ENCODE results near the gene KLRC1.
"Not testable (repeated sequence)": the region's sequence is repeated elsewhere in the genome, so short reads cannot be mapped to it uniquely, and the experiment has no call there.

DNA sequence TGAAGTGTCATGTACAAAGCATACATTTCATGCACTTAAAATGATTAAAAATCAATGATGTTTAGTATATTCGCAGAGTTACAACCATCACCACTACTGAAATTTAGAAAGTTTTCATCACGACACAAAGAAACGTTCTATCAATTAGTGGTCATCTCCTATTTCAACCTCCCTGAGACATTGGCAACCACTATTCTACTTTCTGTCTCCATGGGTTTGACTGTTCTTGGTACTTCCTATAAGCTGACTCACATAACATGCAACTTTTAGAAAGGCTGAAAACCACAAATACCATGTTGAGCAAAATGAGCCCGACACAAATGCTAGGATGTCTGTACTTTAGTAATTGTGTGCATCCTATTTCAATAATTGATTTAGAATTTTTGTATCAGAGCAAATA, 22.6 kb downstream of the KLRC1 start:
- TF ChIP-seq, protein P1, sequence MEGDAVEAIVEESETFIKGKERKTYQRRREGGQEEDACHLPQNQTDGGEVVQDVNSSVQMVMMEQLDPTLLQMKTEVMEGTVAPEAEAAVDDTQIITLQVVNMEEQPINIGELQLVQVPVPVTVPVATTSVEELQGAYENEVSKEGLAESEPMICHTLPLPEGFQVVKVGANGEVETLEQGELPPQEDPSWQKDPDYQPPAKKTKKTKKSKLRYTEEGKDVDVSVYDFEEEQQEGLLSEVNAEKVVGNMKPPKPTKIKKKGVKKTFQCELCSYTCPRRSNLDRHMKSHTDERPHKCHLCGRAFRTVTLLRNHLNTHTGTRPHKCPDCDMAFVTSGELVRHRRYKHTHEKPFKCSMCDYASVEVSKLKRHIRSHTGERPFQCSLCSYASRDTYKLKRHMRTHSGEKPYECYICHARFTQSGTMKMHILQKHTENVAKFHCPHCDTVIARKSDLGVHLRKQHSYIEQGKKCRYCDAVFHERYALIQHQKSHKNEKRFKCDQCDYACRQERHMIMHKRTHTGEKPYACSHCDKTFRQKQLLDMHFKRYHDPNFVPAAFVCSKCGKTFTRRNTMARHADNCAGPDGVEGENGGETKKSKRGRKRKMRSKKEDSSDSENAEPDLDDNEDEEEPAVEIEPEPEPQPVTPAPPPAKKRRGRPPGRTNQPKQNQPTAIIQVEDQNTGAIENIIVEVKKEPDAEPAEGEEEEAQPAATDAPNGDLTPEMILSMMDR (conservative IDR thresholded peaks at IDR 0.05 in 1 of 2, IDR thresholded peaks at IDR 0.05 in 1 of 2; ENCODE audit: low read depth in 1 of 2, low read length in 2 of 2), result not testable (repeated sequence)
- not testable (repeated sequence) for TF ChIP-seq EZH2 (IDR thresholded peaks at IDR 0.05; ENCODE audit: low read length, missing control alignments)
